GM18861 (cell line): ENCODE measurements around the gene EAF1.
"Not testable (repeated sequence)": the region's sequence is repeated elsewhere in the genome, so short reads cannot be mapped to it uniquely, and the experiment has no call there.

ENCODE experiments used
- ATAC-seq: cut with Tn5 transposase; IDR thresholded peaks from one replicate; pipeline ENCODE4 v1.9.1; 2021; ENCODE audit not compliant: unreplicated experiment

The EAF1 gene

DNA sequence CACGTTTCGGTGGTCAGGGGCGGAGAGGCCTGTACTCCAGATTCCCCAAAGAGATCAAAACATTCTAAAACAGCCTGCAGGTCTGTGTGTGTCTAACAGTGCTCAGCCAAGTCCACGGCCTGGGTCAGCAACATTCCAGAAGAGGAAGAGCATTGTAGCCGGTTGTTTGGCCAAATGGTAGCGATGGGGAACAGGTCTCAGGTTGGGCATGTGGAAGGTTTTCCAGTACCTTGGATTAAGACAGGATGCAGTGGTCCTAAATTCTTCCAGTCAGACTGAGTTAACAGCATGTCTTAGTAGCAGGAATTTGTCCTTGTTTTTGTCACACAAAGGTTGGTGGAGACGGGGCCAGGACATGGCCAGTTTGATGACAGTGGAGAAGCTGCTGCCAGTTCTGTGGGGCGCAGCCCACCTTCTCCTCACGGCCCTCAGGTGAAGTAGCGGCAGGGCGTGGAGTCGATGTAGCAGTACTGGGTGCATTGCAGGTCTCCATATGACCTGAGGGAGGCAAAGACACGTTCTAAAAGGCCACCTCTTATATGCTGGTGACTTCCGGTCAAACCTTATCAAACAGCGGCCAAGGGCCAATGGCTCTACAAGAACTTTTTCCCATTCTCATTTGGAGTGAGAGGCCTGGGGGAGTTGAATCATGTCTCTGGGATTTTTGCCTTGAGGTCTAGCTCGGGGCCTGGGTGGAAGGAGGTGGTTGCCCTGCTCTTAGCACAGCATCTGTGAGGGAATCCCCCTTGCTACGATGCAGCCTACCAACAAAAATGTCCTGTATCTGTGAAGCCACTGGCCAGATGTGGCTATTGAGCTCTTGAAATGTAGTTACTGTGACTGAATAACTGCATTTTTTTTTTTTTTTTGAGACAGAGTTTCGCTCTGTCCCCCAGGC lies 24.1 kb downstream of the EAF1 start:
- no peak for ATAC-seq

DNA sequence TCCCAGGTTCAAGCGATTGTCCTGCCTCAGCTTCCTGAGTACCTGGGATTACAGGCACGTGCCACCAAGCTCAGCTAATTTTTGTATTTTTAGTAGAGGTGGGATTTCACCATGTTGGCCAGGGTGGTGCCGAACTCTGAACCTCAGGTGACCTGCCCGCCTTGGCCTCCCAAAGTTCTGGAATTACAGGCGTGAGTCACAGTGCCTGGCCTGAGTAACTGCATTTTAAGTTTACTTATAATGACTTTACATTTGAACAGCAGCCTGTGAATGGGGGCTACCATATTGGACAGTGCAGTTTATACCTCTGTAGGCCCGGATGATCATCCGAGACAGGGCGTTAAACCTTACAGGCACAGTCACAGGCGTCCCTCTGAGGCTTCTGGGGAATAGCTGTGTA lies 24.8 kb downstream of the EAF1 start:
- ATAC-seq, result no peak

DNA sequence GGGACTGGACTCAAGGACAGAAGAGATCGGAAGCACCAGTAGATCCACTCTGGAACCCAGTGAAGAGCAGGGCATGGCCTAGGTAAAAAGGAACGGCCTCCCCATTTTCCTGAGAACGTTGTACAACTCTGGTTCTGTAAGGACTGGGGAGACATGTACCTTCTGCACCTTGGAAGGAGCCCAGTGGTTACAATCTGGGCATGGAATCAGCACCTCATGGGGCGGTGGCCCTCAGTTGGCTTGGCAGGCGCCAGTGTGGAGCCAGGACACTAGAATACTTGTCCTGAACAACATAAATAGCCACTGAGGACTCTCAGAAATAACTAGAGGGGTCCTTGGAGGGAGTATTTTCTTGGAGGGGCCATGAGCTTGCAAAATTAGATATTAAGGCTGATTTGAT lies 25.6 kb downstream of the EAF1 start:
- no peak for ATAC-seq

DNA sequence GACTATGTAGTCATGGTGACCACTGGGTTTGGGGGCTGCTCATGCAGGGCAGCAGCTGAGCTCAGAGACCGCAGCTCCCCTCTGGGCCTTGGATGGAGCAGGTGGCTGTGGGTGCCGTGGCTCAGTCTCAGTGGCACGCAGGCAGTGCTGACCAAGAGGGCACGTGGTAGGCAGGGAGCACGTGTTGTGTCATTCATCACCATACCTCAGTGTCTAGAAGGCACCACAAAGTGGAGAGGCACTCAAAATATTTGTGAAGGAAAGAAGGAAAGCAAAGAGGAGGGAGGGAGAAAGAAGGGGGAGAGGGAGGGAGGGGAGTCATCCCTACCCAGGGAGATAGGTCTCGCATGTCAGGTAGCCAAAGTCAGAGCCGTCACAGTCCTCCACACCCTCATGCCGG lies 26.1 kb downstream of the EAF1 start:
- no peak for ATAC-seq

DNA sequence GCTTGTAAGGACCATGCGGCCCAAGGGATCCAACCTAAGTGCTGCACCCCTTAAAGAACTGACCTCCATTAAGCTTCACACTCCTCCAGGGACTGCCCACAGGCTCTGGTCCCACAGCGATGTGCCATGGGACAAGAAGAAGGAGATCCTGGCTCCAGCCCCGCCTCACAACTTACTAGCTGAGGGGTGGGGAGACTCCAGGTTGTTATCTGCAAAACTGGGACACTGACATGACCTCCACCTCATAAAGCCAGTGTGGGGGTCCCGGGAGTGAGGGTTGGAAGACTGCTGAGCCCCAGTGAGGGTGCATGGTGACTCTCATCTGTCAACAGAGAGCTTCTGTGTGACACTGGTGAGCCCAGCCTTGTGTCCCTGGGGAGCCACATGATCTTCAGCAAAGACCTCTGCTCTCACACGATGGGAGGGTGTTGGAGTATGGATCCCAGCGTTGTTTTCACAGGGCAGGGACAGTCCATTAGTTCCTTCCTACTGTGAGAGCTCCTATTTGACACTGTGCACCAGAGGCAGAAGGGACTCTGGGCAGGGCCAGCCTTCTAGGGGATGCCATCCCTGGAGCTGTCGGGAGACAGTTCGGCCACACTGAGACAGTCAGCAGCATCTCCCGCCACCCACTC lies 26.7 kb downstream of the EAF1 start:
- no peak for ATAC-seq

DNA sequence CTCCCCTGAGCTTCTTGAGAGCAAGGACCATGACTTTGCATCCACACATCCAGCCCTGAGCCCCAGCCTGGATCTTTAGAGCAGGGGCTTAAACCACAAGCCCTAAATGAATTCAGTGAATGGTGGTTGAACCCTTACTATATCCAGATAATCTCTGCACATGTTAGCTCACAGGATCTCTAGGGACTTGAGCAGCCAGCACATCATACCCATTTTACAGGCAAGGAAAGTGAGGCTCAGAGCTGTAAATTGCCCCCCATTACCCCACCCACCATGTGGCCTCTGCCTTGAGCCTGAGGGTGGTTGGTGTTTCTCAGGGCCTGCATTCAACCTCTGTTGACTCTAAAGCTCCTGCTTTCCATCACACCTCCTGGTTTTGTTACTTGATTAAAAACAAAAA lies 27.6 kb downstream of the EAF1 start:
- no peak for ATAC-seq

DNA sequence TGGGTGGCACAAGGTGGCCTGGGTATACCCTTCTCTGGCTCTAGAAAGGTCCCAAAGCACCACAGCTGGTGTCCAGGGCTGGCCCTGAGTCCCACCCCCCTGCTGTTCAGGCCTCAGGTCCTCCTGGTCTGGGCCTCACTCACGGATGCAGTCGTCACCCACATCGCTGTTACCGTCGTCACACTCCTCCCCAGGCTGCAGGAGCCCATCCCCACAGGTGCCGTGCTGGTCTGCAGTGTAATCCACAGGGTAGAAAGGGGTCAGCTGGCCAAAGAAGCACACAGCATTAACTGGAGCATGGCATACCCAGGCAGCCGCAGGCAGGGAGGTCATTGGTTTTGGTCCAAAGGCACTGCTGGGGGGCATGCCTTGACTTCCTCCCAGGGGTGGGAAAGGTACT lies 28.4 kb downstream of the EAF1 start:
- ATAC-seq, result no peak

DNA sequence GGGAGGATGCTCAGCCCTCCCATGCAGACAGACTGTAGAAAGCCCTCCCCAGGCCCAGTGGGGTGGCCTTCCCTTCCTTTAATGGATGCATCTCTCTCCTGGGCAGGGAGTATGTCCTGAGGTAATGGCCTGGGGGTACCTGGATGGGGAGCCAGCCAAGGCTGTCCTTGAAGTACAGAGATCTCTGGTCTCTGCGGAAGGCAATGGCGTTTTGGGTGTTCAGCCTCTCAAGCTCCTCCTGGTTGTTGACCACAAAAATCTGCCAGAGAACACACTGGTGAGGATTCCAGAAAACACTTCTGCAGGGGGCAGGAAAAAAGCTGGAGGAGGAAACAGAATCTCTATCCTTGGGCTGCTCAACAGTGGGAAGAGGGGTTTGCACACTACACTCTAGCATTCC lies 28.9 kb downstream of the EAF1 start:
- no peak for ATAC-seq

DNA sequence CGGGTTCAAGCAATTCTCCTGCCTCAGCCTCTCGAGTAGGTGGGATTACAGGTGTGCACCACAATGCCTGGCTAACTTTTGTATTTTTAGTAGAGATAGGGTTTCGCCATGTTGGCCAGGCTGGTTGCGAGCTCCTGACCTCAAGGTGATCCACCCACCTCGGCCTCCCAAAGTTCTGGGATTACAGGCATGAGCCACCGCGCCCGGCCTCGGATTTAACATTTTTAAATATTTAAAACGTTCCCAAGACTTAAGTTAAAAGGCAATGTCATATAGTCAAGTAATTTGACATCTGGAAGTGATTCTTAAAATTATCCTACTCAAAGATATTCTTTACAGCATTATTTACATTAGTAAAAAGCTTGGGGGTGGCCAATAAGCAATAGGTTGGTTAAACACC lies 29.5 kb downstream of the EAF1 start:
- ATAC-seq, result not testable (repeated sequence)

DNA sequence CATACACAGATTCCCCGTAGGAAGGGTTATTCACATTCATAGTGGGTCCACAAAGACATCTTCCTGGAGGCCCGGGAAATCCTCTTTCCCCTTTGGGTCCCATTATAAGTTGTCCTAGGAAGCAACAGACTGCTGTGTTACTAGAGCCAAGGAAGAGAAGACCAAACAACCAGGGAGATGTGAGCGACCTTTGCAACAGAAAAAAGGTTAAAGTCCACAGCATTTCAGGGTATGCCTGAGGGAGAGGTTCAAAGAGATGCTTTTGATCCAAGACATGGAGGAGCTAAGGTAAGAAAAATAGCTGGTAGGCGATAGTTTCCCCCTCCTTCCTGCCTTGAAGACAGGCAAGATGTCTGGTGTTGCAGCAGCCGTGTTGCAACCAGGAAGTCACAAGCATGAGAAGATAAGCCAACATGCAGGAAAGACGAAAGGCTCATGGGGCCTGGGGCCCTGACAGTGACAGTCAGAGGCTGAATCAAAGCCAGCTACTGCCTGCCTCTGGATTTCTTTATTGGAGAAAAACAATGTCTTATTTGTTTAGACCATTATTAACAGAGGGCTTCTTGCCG lies 30.9 kb downstream of the EAF1 start:
- no peak for ATAC-seq

DNA sequence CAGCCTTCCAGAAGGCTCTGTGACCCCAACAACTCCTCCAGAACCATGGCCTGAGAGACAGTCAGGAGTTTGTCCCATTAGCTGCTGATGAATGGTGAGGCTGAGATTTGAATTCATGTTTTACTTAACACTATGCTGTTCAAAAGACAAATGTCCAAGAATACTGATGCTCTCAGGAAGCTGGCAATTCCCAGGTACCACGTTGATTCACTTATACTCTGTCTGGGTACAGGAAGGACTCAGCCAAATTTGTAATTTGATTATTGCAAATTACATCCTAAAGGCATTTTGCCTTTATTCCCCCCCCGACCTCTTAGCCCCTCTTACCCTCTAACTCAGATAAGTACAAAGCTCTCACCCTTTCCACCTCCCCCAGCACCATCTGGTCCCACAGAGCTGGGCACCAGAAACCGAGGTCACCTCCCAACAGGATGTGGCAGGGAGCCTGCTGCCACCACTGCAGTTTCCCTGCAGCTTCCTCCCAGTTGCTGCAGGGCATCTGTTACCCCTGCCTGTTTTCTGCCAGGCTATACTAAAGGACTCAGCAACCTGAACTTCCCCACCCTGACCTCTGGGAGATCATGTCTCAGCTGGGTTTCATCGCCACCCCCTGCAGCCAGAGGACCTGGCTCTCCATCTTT lies 33.6 kb downstream of the EAF1 start:
- ATAC-seq, result no peak

DNA sequence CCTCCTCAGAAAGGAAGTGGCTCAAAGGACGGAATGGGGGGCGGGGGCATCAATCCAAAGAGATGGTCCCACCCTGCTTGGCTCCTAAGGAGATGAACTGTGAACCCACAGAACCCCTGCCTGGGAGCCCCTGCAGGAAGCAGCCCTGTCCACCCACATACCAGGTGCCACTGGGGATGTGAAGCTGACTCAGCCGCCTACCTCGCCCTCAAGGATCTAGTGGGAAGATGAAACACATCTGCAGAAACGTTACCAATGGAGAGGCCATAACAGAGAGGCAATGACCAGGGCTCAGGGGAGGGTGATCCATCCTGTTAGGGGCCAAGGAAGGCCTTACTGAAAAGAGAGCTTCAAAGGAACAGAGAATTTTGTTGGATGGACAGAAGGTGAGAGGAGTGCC lies 35.1 kb downstream of the EAF1 start:
- ATAC-seq, result no peak

DNA sequence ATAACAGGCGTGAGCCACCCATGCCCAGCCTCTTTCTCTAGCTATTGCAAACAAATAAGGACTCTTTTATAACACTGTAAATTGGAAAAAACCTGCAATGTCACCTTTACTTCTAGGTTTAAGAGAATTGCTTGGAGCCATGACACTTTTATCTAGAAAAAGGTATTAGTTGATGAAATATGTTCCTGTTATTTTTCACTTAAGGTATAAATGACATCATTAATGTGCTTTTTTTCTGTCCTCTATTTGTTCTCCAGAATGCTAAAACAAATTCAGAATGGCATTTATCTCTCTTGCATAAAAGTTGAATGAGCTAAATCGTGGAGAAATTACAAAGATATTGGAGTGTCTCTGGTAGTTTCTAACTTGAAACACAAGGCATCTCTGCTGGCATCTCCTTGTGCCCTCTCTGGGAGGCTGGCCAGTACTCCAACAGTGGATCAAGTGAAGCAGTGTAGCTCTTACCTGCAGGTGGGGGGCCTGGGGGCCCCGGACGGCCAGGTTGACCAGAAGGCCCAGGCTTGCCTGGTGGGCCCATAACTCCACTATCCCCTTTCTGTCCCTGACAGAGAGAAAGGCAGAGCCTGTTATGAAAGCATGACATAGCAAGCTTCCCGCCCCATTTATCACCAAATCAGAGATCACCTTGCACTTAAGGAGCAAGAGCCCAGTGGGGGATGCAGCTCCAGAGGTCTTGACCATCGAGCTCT lies 38.6 kb downstream of the EAF1 start:
- ATAC-seq, result no peak

DNA sequence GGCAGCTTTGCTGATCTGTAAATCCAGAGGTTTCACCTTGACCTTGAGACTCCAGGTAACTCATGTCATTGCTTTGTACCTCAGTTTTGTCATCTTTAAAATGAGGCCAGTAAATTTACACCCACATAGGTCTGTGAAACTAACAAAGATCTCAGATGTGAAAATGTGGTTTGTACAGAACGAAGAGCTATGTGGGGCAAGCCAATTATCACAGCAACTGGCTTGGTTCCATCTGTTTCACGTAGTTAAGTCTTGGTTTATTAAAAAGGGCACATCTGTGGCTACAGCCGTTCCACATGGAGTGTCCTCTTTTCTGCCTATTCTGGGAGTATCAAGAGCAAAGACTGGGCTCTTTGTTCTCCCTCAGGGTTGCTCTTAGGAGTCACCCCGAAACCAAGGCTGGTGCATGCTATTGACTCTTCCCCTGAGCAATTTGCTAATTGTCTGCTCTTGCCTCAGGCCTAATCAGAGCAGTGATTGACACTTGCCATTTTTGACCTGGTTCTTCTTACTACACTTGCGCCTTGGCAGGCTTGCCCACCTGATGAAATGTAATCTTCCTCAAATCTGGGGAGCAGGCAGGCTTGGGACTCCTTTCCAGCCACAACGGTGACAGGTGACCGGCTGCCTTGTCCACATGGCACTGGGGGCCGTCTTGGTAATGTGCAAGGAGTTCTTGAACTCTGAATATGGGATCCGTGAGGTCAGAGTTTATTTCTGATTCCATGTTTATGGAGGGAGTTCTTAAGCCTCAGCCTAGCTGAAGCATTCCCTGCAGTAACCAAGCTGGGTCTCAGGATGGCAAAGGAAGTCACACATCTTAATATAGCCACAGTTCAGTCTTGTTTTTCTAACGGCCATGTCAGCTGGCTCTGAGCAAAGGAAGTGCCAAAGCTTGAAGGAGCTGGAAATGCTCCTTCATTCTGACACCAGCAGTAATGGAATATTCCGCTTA lies 40.1 kb downstream of the EAF1 start:
- ATAC-seq, result no peak

DNA sequence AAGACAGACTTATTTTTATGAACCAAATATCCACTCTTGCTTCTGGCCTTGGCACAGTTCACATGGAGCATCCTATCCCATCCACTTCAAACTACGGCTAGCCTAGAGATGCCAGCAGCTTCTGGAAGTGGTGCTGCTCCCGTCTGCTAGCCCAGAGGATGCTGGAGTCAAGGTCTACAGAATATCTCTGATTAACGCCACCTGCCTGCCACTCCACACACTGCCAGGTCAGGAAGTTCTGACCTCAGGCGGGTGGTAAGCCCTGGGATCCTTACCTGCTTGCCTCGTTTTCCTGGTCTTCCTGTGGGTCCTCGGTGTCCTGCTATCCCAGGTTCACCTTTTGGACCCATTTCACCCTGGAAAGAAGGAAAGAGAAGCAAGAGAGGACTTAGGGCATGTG lies 42.9 kb downstream of the EAF1 start:
- ATAC-seq, result no peak

DNA sequence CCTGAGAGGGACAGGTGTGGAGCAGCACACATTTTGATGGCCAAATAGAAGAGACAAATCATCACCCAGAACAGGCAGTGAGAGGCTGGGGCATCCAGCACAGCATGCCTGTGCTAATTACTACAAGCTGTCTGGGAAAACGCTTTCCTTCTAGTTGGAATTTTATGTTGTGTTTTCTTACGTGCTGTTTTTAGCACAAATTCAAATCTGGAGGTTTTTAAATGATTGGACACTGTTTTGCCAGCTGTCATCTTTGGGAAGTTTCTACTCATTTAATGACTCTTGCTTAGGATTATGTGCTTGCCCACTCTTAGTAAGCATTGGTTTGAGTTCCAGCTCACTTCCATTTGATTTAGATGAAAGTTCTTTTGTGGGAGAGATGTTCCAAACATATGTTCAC lies 43.5 kb downstream of the EAF1 start:
- ATAC-seq, result no peak

DNA sequence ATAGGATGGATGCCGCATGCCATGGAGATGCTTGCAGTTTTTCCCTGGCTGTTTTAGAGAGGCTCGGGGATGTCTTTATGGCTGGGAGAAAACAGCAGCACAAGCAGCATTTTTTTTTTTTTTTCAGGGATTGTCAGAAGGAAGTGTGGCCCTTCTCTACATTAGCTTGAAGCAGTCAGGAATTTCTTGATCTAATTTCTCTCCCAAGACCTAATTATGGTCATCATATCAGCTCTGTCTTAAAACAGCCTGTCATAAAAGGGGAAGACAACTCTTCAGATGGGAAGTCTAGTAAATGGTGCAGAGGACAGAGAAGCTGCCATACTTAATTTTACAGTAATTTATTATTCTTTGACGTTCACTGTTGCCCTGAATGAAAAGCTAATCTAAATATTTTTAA lies 44.5 kb downstream of the EAF1 start:
- ATAC-seq, result no peak

DNA sequence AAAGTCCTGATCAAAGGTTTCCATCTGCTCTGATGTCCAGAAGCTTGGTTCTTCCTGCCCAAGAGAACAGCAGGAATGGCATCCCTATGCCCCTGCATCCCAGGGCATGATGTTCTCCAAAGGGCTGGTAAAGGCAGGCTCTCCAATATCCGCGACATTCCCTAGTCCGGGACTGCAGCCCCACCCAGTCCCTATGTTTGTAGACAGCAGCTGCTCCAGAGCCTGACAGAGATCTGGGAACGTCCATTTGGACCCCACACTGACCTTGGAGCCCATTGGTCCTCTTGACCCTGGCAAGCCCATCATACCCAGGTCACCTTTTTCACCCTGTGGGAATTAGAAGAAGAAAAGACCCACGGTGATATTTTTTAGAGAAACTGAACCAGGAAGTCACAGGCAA lies 47.8 kb downstream of the EAF1 start:
- ATAC-seq, result no peak

DNA sequence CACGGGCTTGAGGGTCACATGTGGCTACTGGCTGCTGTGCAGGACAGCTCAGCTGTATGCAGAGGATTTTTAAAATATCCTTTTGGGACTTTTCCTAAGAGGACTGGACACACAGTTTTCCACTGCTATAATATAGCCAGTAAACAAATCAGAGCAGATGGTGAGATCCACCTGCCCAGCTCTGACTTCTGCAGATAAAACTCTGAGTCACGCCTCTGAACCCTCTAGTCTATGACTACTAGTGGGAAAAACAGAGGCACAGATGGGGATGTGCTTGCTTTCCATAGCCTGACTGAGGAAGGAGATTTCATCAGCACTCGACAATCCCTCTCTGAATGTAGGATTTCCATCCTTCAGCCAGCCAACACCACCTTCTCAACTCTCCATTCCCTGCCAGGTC lies 49.0 kb downstream of the EAF1 start:
- no peak for ATAC-seq
